A549 (cell line): ENCODE data around the gene OPN1MW3.

Source experiments
- CHD2 ChIP-seq: fragments of 150-350 bp; IDR thresholded peaks from 2 replicates; pipeline ENCODE4 v1.6.1; 2014; ENCODE audit warnings: low read length; ENCODE audit not compliant: partially characterized antibody
- EP300 ChIP-seq, 2 experiments: fragments of >200 bp; sonication (Bioruptor Twin); formaldehyde crosslinking; IDR thresholded peaks; 2 replicates in 1 of 2; 3 replicates in 1 of 2; pipeline ENCODE4 v1.6.1; 2016 to 2017
- HES2 ChIP-seq: fragments of >200 bp; sonication (Bioruptor Twin); formaldehyde crosslinking; IDR thresholded peaks from 2 replicates; pipeline ENCODE4 v1.6.1; 2016
- JUN ChIP-seq, 2 experiments: fragments of >200 bp; sonication (Bioruptor Twin); formaldehyde crosslinking; IDR thresholded peaks; 2 replicates in 1 of 2; 3 replicates in 1 of 2; pipeline ENCODE4 v1.6.1; 2016 to 2017
- MAZ ChIP-seq: fragments of 150-350 bp; IDR thresholded peaks from 2 replicates; pipeline ENCODE4 v1.6.1; 2014; ENCODE audit warnings: antibody characterized with exemption, low read depth, low read length, borderline replicate concordance
- MYC ChIP-seq: IDR thresholded peaks from 2 replicates; pipeline ENCODE4 v1.6.1; 2012; ENCODE audit warnings: mild to moderate bottlenecking, inconsistent platforms, low read length, improper control_type of control experiment, borderline replicate concordance
- POLR2A ChIP-seq: IDR thresholded peaks from 2 replicates; pipeline ENCODE4 v1.6.1; 2012; ENCODE audit warnings: mild to moderate bottlenecking, low read length
- REST ChIP-seq: fragments of 200-600 bp; sonication (generic); IDR thresholded peaks from 2 replicates; pipeline ENCODE4 v1.6.1; 2016; ENCODE audit warnings: antibody characterized with exemption, mild to moderate bottlenecking, moderate library complexity
- RFX5 ChIP-seq: fragments of 450-650 bp; IDR thresholded peaks from 2 replicates; pipeline ENCODE4 v1.7.1; 2014; ENCODE audit warnings: antibody characterized with exemption, mild to moderate bottlenecking, moderate library complexity
- TF ChIP-seq, protein P1 (sequence below): fragments of >200 bp; sonication (Bioruptor Twin); formaldehyde crosslinking; IDR thresholded peaks from 3 replicates; pipeline ENCODE4 v1.5.1; 2016

- TF ChIP-seq REST (no peak), MAZ (no peak), RFX5 (no peak), HES2 (no peak), POLR2A (no peak), JUN (IDR thresholded peaks at IDR 0.05) (no peak), MYC (no peak), CHD2 (no peak), EP300 (IDR thresholded peaks at IDR 0.05) (no peak)
- TF ChIP-seq, protein P1, sequence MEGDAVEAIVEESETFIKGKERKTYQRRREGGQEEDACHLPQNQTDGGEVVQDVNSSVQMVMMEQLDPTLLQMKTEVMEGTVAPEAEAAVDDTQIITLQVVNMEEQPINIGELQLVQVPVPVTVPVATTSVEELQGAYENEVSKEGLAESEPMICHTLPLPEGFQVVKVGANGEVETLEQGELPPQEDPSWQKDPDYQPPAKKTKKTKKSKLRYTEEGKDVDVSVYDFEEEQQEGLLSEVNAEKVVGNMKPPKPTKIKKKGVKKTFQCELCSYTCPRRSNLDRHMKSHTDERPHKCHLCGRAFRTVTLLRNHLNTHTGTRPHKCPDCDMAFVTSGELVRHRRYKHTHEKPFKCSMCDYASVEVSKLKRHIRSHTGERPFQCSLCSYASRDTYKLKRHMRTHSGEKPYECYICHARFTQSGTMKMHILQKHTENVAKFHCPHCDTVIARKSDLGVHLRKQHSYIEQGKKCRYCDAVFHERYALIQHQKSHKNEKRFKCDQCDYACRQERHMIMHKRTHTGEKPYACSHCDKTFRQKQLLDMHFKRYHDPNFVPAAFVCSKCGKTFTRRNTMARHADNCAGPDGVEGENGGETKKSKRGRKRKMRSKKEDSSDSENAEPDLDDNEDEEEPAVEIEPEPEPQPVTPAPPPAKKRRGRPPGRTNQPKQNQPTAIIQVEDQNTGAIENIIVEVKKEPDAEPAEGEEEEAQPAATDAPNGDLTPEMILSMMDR, result no peak
These were observed 43.4 kb downstream of the OPN1MW3 start for GRCh38 chrX:154300816-154301215.
